GM23248 (cell line): ENCODE measurements around the gene SCAANT1.

Experiments used
- EZH2 ChIP-seq: fragments of 200-600 bp; sonication (generic); IDR thresholded peaks from 2 replicates; pipeline ENCODE4 v1.6.1; 2018; ENCODE audit warnings: antibody characterized with exemption, mild to moderate bottlenecking; ENCODE audit not compliant: insufficient read depth, poor library complexity, severe bottlenecking
- EZH2phosphoT487 ChIP-seq: fragments of 200-600 bp; sonication (generic); IDR thresholded peaks from 2 replicates; pipeline ENCODE4 v1.6.1; 2018; ENCODE audit warnings: antibody characterized with exemption, moderate library complexity, mild to moderate bottlenecking, low read depth; ENCODE audit not compliant: insufficient read depth

DNA sequence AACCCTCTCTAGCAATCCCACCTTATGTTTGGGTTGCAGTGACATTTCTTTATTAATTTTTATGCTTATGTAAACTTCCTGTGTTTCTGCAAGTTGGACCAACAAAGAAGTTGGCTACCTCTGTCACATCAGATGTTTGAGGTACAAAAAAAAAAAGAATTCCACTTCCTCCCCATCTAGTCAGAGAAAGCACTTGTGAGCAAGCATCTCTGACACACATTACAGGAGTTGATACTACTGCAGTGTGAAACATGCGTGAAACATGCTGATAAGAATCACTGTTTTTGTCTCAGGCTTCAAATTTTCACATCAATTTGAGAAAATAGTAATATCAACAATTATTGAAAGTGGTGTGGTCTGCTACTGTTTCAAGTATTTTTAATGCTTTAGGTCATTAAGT, 1.3 kb downstream of the SCAANT1 start:
- TF ChIP-seq EZH2phosphoT487 (no peak), EZH2 (no peak)
